ENCODE results near the gene RPL38.

Gene RPL38

GRCh38 chr17:74170924-74171323, 32.6 kb upstream of the RPL38 start:
- TF ChIP-seq, protein P1, sequence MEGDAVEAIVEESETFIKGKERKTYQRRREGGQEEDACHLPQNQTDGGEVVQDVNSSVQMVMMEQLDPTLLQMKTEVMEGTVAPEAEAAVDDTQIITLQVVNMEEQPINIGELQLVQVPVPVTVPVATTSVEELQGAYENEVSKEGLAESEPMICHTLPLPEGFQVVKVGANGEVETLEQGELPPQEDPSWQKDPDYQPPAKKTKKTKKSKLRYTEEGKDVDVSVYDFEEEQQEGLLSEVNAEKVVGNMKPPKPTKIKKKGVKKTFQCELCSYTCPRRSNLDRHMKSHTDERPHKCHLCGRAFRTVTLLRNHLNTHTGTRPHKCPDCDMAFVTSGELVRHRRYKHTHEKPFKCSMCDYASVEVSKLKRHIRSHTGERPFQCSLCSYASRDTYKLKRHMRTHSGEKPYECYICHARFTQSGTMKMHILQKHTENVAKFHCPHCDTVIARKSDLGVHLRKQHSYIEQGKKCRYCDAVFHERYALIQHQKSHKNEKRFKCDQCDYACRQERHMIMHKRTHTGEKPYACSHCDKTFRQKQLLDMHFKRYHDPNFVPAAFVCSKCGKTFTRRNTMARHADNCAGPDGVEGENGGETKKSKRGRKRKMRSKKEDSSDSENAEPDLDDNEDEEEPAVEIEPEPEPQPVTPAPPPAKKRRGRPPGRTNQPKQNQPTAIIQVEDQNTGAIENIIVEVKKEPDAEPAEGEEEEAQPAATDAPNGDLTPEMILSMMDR (IDR thresholded peaks at IDR 0.05; ENCODE audit: control extremely low read depth, extremely low read depth, low read depth, missing control alignments): no peak
- ChIA-PET CTCF (no interaction called here), POLR2A (no interaction called here)
- DNase-seq (ENCODE audit: extremely low spot score): no peak

- no peak for DNase-seq (ENCODE audit: extremely low spot score)
- ChIA-PET CTCF (interaction anchor here (1.0 to 1.6 kb wide), 2 partner anchors 85 to 743 kb away, joined by 3 to 4 read pairs; no protein-coding TSS in a partner anchor), POLR2A (no interaction called here)
- TF ChIP-seq, protein P1 (IDR thresholded peaks at IDR 0.05; ENCODE audit: control extremely low read depth, extremely low read depth, low read depth, missing control alignments): no peak
Observed at GRCh38 chr17:74172700-74173099, 30.8 kb upstream of the RPL38 start.

GRCh38 chr17:74176546-74177001, 26.9 kb upstream of the RPL38 start:
- ChIA-PET POLR2A (no interaction called here), CTCF (interaction anchor here (0.7 to 3.3 kb wide), 7 partner anchors 11 to 747 kb away, joined by 3 to 23 read pairs (median 4); no protein-coding TSS in a partner anchor)
- TF ChIP-seq, protein P1 (IDR thresholded peaks at IDR 0.05; ENCODE audit: control extremely low read depth, extremely low read depth, low read depth, missing control alignments): peak; percentile 85
- DNase-seq (ENCODE audit: extremely low spot score): peak; percentile 64

- ChIA-PET CTCF (interaction anchor here (1.0 to 3.3 kb wide), 6 partner anchors 11 to 747 kb away, joined by 3 to 23 read pairs (median 4); partner anchors contain the start of gene RPL38), POLR2A (no interaction called here)
- no peak for DNase-seq (ENCODE audit: extremely low spot score)
- TF ChIP-seq, protein P1 (IDR thresholded peaks at IDR 0.05; ENCODE audit: control extremely low read depth, extremely low read depth, low read depth, missing control alignments): no peak
Observed at GRCh38 chr17:74177018-74177450, 26.4 kb upstream of the RPL38 start.

- ChIA-PET POLR2A (no interaction called here), CTCF (interaction anchor here (1.9 kb wide), 1 partner anchor 90 kb away, joined by 8 read pairs; no protein-coding TSS in a partner anchor)
- DNase-seq (ENCODE audit: extremely low spot score): no peak
- TF ChIP-seq, protein P1 (IDR thresholded peaks at IDR 0.05; ENCODE audit: control extremely low read depth, extremely low read depth, low read depth, missing control alignments): no peak
Observed at GRCh38 chr17:74179576-74179975, 23.9 kb upstream of the RPL38 start.

DNA sequence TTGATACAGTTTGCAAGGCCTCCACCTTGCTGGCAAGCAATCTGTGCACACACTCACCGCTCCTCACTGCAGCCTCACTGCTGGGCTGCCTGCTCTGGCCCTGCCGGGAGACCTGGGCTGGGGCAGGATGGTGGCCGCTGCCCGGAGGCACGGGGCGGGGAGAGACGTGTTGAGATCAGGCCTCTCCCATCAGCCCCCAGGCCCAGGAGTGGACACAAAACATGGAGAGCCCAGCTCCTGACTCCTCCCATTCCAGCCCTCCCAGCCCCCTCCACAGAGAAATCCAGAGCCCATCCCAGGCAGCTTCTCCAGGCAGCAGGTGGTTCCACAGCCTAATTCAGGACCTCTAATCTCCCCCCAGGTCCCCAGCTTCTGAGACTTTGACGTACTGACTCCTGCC, 23.1 kb upstream of the RPL38 start:
- CTCF ChIA-PET: interaction anchor here (1.9 kb wide), 1 partner anchor 90 kb away, joined by 8 read pairs; no protein-coding TSS in a partner anchor
- TF ChIP-seq, protein P1 (IDR thresholded peaks at IDR 0.05; ENCODE audit: control extremely low read depth, extremely low read depth, low read depth, missing control alignments): no peak
- POLR2A ChIA-PET: no interaction called here
- no peak for DNase-seq (ENCODE audit: extremely low spot score)

Measured in GM10248 (cell line).